Progenitor cell of endocrine pancreas (in vitro differentiated cells): ENCODE measurements around the gene PPP6C. TPM values are rescaled to one million over a fixed set of nuclear protein-coding genes. Genes with fewer than 3 reads are reported as not detected.
"Not testable (repeated sequence)": the region's sequence is repeated elsewhere in the genome, so short reads cannot be mapped to it uniquely, and the experiment has no call there.

ENCODE experiments used
- DNase-seq: peaks from one replicate; pipeline ENCODE4 v3.0.0; 2021; ENCODE audit warnings: low spot score; ENCODE audit not compliant: unreplicated experiment
- H3K27ac Mint-ChIP-seq: 2 replicates; pipeline ENCODE4 v1.8.0; 2021; ENCODE audit warnings: mild to moderate bottlenecking, moderate library complexity, mixed read lengths
- H3K27me3 Mint-ChIP-seq: 2 replicates; pipeline ENCODE4 v1.8.0; 2021; ENCODE audit warnings: mixed read lengths
- H3K36me3 Mint-ChIP-seq: 2 replicates; pipeline ENCODE4 v1.8.0; 2022; ENCODE audit warnings: mixed read lengths; ENCODE audit not compliant: insufficient read depth
- H3K4me1 Mint-ChIP-seq: 2 replicates; pipeline ENCODE4 v1.8.0; 2021; ENCODE audit warnings: low read depth, mixed read lengths
- H3K4me3 Mint-ChIP-seq: 2 replicates; pipeline ENCODE4 v1.8.0; 2021; ENCODE audit warnings: low read depth, mild to moderate bottlenecking, moderate library complexity, mixed read lengths
- H3K9me3 Mint-ChIP-seq: 2 replicates; pipeline ENCODE4 v1.8.0; 2021; ENCODE audit warnings: low read depth, mixed read lengths
- total RNA-seq: library from RNA; stranded (reverse); gene quantifications from 2 replicates; pipeline ENCODE4 v1.2.1, GENCODE V29; 2021
- TF ChIP-seq, protein P1 (sequence below): fragments of 200-600 bp; sonication (generic); IDR thresholded peaks from one replicate; pipeline ENCODE4 v1.5.0; 2021; ENCODE audit warnings: antibody characterized with exemption, mild to moderate bottlenecking; ENCODE audit not compliant: unreplicated experiment

PPP6C gene
- total RNA-seq, 1 donor from 2014 or later, result 32.5 TPM

DNA sequence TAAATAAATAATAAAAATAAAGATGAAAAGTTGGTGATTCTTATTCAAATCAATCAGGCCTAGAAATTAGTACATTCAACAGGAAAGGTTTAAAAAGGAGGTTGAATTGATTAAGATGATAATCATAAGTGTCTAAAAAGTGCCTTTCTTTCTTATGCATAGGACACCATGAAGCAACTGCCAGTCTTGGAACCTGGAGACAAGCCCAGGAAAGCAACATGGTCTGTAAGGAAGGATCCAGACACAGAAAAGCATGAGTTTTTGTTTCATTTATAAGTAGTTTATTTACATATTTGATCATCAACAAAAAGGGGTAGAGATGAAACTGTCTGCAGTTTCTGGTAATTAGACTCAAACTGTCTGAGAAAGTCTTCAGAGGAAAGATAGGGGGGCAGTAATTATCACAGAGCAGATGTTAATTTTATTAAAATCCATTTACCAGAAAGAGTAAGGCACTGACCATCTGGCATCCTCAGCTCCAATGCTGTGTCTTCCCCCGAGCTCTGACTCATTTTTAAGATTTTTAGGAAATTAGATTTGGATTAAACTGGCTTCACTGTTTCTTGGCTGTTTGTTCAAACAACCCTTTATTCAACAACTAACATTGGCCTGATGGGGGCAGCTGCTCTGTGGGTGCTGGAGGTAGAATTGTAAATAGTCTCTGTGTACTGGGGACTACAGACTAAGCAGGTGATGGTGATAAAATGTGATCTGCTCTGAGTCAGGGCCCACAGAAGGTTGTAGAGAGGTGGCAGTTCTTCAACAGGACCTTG lies 13.4 kb upstream of the PPP6C start:
- Mint-ChIP-seq H3K36me3 (peaks cover 1% of the 10 kb centered on the region), H3K9me3 (no peaks in the 10 kb centered on the region), H3K4me3 (no peak overlapping the region), H3K4me1 (peaks cover 8% of the 10 kb centered on the region), H3K27me3 (no peaks in the 10 kb centered on the region), H3K27ac (no peak overlapping the region)
- TF ChIP-seq, protein P1, sequence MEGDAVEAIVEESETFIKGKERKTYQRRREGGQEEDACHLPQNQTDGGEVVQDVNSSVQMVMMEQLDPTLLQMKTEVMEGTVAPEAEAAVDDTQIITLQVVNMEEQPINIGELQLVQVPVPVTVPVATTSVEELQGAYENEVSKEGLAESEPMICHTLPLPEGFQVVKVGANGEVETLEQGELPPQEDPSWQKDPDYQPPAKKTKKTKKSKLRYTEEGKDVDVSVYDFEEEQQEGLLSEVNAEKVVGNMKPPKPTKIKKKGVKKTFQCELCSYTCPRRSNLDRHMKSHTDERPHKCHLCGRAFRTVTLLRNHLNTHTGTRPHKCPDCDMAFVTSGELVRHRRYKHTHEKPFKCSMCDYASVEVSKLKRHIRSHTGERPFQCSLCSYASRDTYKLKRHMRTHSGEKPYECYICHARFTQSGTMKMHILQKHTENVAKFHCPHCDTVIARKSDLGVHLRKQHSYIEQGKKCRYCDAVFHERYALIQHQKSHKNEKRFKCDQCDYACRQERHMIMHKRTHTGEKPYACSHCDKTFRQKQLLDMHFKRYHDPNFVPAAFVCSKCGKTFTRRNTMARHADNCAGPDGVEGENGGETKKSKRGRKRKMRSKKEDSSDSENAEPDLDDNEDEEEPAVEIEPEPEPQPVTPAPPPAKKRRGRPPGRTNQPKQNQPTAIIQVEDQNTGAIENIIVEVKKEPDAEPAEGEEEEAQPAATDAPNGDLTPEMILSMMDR, result no peak
- DNase-seq, result no peak

DNA sequence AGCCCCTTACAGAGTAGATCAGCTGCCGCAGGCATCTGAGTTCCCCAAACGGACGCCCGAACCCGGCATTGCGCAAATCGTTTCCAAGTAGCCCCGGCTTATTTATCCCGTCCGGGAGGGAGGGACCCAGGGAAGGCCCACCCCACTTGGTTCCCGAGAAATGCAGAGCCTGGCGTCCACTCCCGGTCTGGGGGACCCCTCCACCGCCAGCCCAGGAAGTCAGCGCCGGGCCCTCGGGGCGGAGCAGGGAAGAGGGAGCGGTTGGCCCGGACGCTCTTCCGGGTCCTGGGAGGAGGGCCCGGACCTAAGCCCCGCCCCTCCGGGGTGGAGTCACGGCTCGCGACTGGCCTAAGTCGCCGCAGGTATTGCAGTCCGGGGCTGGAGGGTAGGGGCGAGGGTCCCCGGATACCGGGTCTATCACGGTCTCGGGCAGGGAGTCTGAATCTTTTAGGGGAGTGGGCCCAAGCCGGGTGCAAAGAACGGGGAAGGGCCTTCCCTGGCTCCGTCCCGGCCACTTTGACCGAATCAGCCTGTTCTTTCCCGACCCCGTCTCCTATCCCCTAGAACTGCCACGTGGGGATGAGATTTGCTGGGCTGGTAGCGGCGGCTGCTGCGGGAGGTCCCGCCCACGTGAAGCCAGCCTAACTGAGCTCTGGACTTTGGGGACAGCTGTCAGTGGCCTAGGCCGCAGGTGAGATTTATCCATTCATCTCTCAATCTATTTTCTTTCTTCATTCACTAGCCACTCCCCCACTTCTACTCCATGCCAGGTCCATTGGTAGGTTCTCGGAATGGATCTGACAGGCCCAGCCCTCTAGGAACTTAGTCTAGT lies 10.8 kb upstream of the PPP6C start, which contains the start of gene RABEPK:
Gene RABEPK (plus strand): TSS at position 327 of the 832 bp plus-strand sequence. CDS start 2,472 bp downstream, outside the sequence.
- H3K27ac Mint-ChIP-seq, result peak within 1 kb of the TSS; percentile 93
- peaks cover 2% of the 10 kb centered on the region for H3K27me3 Mint-ChIP-seq
- peaks cover 8% of the 10 kb centered on the region for H3K4me1 Mint-ChIP-seq
- peaks cover 1% of the 10 kb centered on the region for H3K36me3 Mint-ChIP-seq
- H3K4me3 Mint-ChIP-seq, result peak within 1 kb of the TSS; percentile 91
- TF ChIP-seq, protein P1, result peak; percentile 6
- peak; percentile 91 for DNase-seq
- H3K9me3 Mint-ChIP-seq, result no peaks in the 10 kb centered on the region

DNA sequence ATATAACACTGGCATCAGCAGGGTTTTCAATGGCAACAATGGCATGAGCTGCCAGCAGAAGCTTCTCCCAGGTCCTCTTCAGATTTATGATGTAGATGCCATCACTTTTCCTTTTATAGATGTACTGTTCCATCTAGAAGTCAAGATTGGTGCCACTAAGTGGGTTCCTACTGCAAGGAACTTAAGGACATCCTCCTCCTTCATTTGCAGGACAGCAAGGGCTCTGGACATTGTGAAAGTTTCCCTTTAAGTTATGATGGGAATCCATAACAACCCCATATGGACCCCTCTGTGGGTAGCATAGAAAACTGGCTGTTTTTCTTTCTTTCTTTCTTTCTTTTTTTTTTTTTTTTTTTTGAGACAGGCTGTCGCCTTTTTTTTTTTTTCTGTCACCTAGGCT lies 6.0 kb upstream of the PPP6C start:
- not testable (repeated sequence) for DNase-seq, H3K27me3 Mint-ChIP-seq, H3K36me3 Mint-ChIP-seq, H3K4me3 Mint-ChIP-seq, H3K4me1 Mint-ChIP-seq, H3K27ac Mint-ChIP-seq, H3K9me3 Mint-ChIP-seq

DNA sequence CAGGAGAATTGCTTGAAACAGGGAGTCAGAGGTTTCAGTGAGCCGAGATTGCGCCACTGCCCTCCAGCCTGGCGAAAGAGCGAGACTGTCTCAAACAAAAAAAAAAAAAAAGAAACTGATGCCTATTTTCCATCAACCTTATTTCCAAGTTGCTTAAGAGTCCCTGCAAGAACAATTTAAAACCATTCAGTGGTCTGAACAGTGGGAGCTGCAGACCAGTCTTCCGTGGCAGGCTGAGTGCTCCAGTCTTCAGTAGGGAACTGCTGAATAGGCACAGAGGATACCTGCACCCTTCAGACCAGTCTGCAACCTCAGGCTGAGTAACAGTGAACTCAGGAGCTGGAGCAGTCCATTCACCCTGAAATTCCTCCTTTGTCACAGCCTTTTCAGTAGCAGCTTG lies 4.9 kb upstream of the PPP6C start:
- not testable (repeated sequence) for H3K36me3 Mint-ChIP-seq, H3K27me3 Mint-ChIP-seq, H3K27ac Mint-ChIP-seq, DNase-seq, H3K4me3 Mint-ChIP-seq, H3K4me1 Mint-ChIP-seq, H3K9me3 Mint-ChIP-seq

DNA sequence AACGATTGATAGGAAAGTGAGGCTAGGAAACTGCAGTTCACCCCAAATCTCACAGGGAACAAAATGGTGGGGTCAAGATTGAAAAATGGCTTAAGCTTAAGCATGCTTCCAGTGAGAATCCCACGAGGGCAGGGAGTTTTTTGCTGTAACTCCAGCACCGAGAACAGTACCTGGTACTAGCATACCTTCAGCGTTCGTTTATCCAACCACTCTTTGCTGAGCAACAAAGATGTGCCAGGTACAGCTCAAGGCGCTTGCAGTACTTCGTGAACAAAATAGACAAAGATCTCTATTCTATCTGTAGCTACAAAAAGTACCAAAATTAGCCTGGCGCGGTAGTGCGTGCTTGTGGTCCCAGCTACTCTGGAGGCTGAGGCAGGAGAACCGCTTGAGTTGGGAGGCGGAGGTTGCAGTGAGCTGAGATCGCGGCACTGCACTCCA lies 778 bp upstream of the PPP6C start:
- peak overlapping the region; percentile 96 for H3K27ac Mint-ChIP-seq
- peak overlapping the region; percentile 91 for H3K4me3 Mint-ChIP-seq
- H3K9me3 Mint-ChIP-seq, result no peaks in the 10 kb centered on the region
- TF ChIP-seq, protein P1, result no peak
- DNase-seq, result no peak
- H3K27me3 Mint-ChIP-seq, result no peaks in the 10 kb centered on the region
- peaks cover 13% of the 10 kb centered on the region for H3K4me1 Mint-ChIP-seq
- no peaks in the 10 kb centered on the region for H3K36me3 Mint-ChIP-seq

DNA sequence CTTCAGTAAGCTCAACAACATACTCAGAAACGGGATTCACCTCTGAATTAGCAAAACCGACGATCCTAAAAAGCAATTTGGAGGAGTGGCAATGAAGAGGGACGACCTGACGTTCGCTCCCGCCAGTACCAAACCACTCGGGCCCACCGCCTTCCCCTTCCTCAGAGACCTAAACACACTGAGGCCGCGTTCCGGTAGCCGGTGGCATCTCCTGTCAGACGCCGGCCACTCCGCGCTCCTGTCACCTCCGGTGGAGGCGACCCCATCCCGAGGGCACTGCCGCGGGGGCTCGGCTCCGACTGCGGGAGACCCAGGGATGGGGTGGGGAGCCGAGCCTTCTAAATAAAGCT lies 617 bp downstream of the PPP6C start:
- TF ChIP-seq, protein P1, result no peak
- no peaks in the 10 kb centered on the region for H3K27me3 Mint-ChIP-seq
- peak; percentile 10 for DNase-seq
- H3K27ac Mint-ChIP-seq, result no peak overlapping the region
- H3K9me3 Mint-ChIP-seq, result no peaks in the 10 kb centered on the region
- H3K4me1 Mint-ChIP-seq, result peaks cover 13% of the 10 kb centered on the region
- H3K4me3 Mint-ChIP-seq, result peak overlapping the region; percentile 91
- H3K36me3 Mint-ChIP-seq, result no peaks in the 10 kb centered on the region
